Measurements from ENCODE around the gene MTFMT. TPM values are rescaled to one million over a fixed set of nuclear protein-coding genes. Genes with fewer than 3 reads are reported as not detected.
"Not testable (repeated sequence)": the region's sequence is repeated elsewhere in the genome, so short reads cannot be mapped to it uniquely, and the experiment has no call there.

MTFMT gene
- total RNA-seq, 1 donor = 7.8 TPM

- Histone ChIP-seq H3K4me3 (ENCODE audit: low read length) (no peak overlapping the region), H3K9me3 (ENCODE audit: low read depth, low read length) (no peaks in the 10 kb centered on the region), H3K27me3 (ENCODE audit: insufficient read depth, low read length) (no peaks in the 10 kb centered on the region)
These were observed 25.1 kb upstream of the MTFMT start for GRCh38 chr15:65054333-65055200.

GRCh38 chr15:65052956-65053355, 23.5 kb upstream of the MTFMT start:
- no peaks in the 10 kb centered on the region for H3K27me3 ChIP-seq (ENCODE audit: insufficient read depth, low read length)
- H3K4me3 ChIP-seq (ENCODE audit: low read length) = no peak overlapping the region
- H3K4me1 ChIP-seq (ENCODE audit: insufficient read depth, low read length) = peaks cover 13% of the 10 kb centered on the region
- no peaks in the 10 kb centered on the region for H3K9me3 ChIP-seq (ENCODE audit: low read depth, low read length)

More at GRCh38 chr15:65054333-65055200, 25.1 kb upstream of the MTFMT start:
- peaks cover 7% of the 10 kb centered on the region for H3K4me1 ChIP-seq (ENCODE audit: insufficient read depth, low read length)

GRCh38 chr15:65051266-65051665, 21.8 kb upstream of the MTFMT start:
- Histone ChIP-seq H3K27me3 (ENCODE audit: insufficient read depth, low read length) (no peaks in the 10 kb centered on the region), H3K9me3 (ENCODE audit: low read depth, low read length) (no peaks in the 10 kb centered on the region), H3K4me1 (ENCODE audit: insufficient read depth, low read length) (peaks cover 13% of the 10 kb centered on the region), H3K4me3 (ENCODE audit: low read length) (no peak overlapping the region)

GRCh38 chr15:65050270-65050669, 20.8 kb upstream of the MTFMT start:
- H3K27me3 ChIP-seq (ENCODE audit: insufficient read depth, low read length) = no peaks in the 10 kb centered on the region
- peaks cover 13% of the 10 kb centered on the region for H3K4me1 ChIP-seq (ENCODE audit: insufficient read depth, low read length)
- no peak overlapping the region for H3K4me3 ChIP-seq (ENCODE audit: low read length)
- H3K9me3 ChIP-seq (ENCODE audit: low read depth, low read length) = no peaks in the 10 kb centered on the region

- peaks cover 13% of the 10 kb centered on the region for H3K4me1 ChIP-seq (ENCODE audit: insufficient read depth, low read length)
- H3K27me3 ChIP-seq (ENCODE audit: insufficient read depth, low read length) = no peaks in the 10 kb centered on the region
- H3K9me3 ChIP-seq (ENCODE audit: low read depth, low read length) = no peaks in the 10 kb centered on the region
- H3K4me3 ChIP-seq (ENCODE audit: low read length) = no peak overlapping the region
These were observed 20.0 kb upstream of the MTFMT start for GRCh38 chr15:65049418-65049840.

GRCh38 chr15:65048241-65048640, 18.8 kb upstream of the MTFMT start:
- Histone ChIP-seq H3K4me1 (ENCODE audit: insufficient read depth, low read length) (peaks cover 13% of the 10 kb centered on the region), H3K4me3 (ENCODE audit: low read length) (no peak overlapping the region), H3K9me3 (ENCODE audit: low read depth, low read length) (no peaks in the 10 kb centered on the region), H3K27me3 (ENCODE audit: insufficient read depth, low read length) (no peaks in the 10 kb centered on the region)

GRCh38 chr15:65044724-65045481, 15.5 kb upstream of the MTFMT start, which contains the start of gene SLC51B:
Gene SLC51B (plus strand): TSS chr15:65045387. CDS start chr15:65050005, 4,618 bp downstream.
- no peaks in the 10 kb centered on the region for H3K27me3 ChIP-seq (ENCODE audit: insufficient read depth, low read length)

GRCh38 chr15:65044218-65044617, 14.8 kb upstream of the MTFMT start:
- not testable (repeated sequence) for H3K4me3 ChIP-seq (ENCODE audit: low read length); H3K4me1 ChIP-seq (ENCODE audit: insufficient read depth, low read length); H3K27me3 ChIP-seq (ENCODE audit: insufficient read depth, low read length); H3K9me3 ChIP-seq (ENCODE audit: low read depth, low read length)

More at GRCh38 chr15:65044724-65045481, 15.5 kb upstream of the MTFMT start, which contains the start of gene SLC51B:
- Histone ChIP-seq H3K9me3 (ENCODE audit: low read depth, low read length) (no peaks in the 10 kb centered on the region), H3K4me3 (ENCODE audit: low read length) (no peak within 1 kb of the TSS), H3K4me1 (ENCODE audit: insufficient read depth, low read length) (peaks cover 10% of the 10 kb centered on the region)

- Histone ChIP-seq H3K9me3 (ENCODE audit: low read depth, low read length) (no peaks in the 10 kb centered on the region), H3K27me3 (ENCODE audit: insufficient read depth, low read length) (no peaks in the 10 kb centered on the region)
These were observed 13.4 kb upstream of the MTFMT start for GRCh38 chr15:65042776-65043327.

GRCh38 chr15:65041787-65042186, 12.3 kb upstream of the MTFMT start:
- H3K27me3 ChIP-seq (ENCODE audit: insufficient read depth, low read length) = no peaks in the 10 kb centered on the region
- no peaks in the 10 kb centered on the region for H3K4me1 ChIP-seq (ENCODE audit: insufficient read depth, low read length)
- H3K4me3 ChIP-seq (ENCODE audit: low read length) = no peak overlapping the region
- no peaks in the 10 kb centered on the region for H3K9me3 ChIP-seq (ENCODE audit: low read depth, low read length)

More at GRCh38 chr15:65042776-65043327, 13.4 kb upstream of the MTFMT start:
- no peak overlapping the region for H3K4me3 ChIP-seq (ENCODE audit: low read length)
- no peaks in the 10 kb centered on the region for H3K4me1 ChIP-seq (ENCODE audit: insufficient read depth, low read length)

GRCh38 chr15:65040461-65040860, 11.0 kb upstream of the MTFMT start:
- H3K27me3 ChIP-seq (ENCODE audit: insufficient read depth, low read length) = no peaks in the 10 kb centered on the region
- H3K4me3 ChIP-seq (ENCODE audit: low read length) = no peak overlapping the region
- H3K9me3 ChIP-seq (ENCODE audit: low read depth, low read length) = no peaks in the 10 kb centered on the region
- H3K4me1 ChIP-seq (ENCODE audit: insufficient read depth, low read length) = no peaks in the 10 kb centered on the region

GRCh38 chr15:65038836-65039235, 9.4 kb upstream of the MTFMT start:
- H3K4me1 ChIP-seq (ENCODE audit: insufficient read depth, low read length) = no peaks in the 10 kb centered on the region

GRCh38 chr15:65038428-65038827, 9.0 kb upstream of the MTFMT start:
- H3K9me3 ChIP-seq (ENCODE audit: low read depth, low read length) = no peaks in the 10 kb centered on the region
- H3K4me1 ChIP-seq (ENCODE audit: insufficient read depth, low read length) = peaks cover 4% of the 10 kb centered on the region
- H3K27me3 ChIP-seq (ENCODE audit: insufficient read depth, low read length) = no peaks in the 10 kb centered on the region
- no peak overlapping the region for H3K4me3 ChIP-seq (ENCODE audit: low read length)

More at GRCh38 chr15:65038836-65039235, 9.4 kb upstream of the MTFMT start:
- Histone ChIP-seq H3K27me3 (ENCODE audit: insufficient read depth, low read length) (no peaks in the 10 kb centered on the region), H3K4me3 (ENCODE audit: low read length) (no peak overlapping the region), H3K9me3 (ENCODE audit: low read depth, low read length) (no peaks in the 10 kb centered on the region)

GRCh38 chr15:65037309-65037708, 7.9 kb upstream of the MTFMT start:
- peaks cover under 1% of the 10 kb centered on the region for H3K27me3 ChIP-seq (ENCODE audit: insufficient read depth, low read length)
- peaks cover 11% of the 10 kb centered on the region for H3K4me1 ChIP-seq (ENCODE audit: insufficient read depth, low read length)
- no peaks in the 10 kb centered on the region for H3K9me3 ChIP-seq (ENCODE audit: low read depth, low read length)
- no peak overlapping the region for H3K4me3 ChIP-seq (ENCODE audit: low read length)

GRCh38 chr15:65034719-65035118, 5.3 kb upstream of the MTFMT start:
- peaks cover 2% of the 10 kb centered on the region for H3K27me3 ChIP-seq (ENCODE audit: insufficient read depth, low read length)
- H3K4me1 ChIP-seq (ENCODE audit: insufficient read depth, low read length) = peaks cover 13% of the 10 kb centered on the region
- no peaks in the 10 kb centered on the region for H3K9me3 ChIP-seq (ENCODE audit: low read depth, low read length)
- H3K4me3 ChIP-seq (ENCODE audit: low read length) = no peak overlapping the region
